Tibial artery (tissue), 4 donors: Measurements from ENCODE around the gene DDX5.

Experiments used
- DNase-seq, 2 donors: peaks; one replicate each; pipeline ENCODE4 v3.0.0-alpha.2; 2019
- H3K27ac ChIP-seq, 2 donors: fragments of 200-600 bp; sonication (generic) in 1 of 2; 1 replicate in 1 of 2; 2 replicates in 1 of 2; pipeline ENCODE4 v1.5.1; 2018 to 2019; ENCODE audit warnings: mild to moderate bottlenecking in 1 of 2
- H3K27me3 ChIP-seq, 2 donors: fragments of 200-600 bp; sonication (generic) in 1 of 2; one replicate each; pipeline versions ENCODE4 v1.5.1 to v1.6.0; 2016 to 2019
- H3K36me3 ChIP-seq, 3 donors: fragments of 200-600 bp; sonication (generic) in 2 of 3; one replicate each; pipeline ENCODE4 v1.5.1; 2016 to 2019; ENCODE audit warnings: mild to moderate bottlenecking in 2 of 3
- H3K4me1 ChIP-seq, 4 donors: fragments of 200-600 bp; sonication (generic) in 2 of 4; 1 replicate in 3 of 4; 2 replicates in 1 of 4; pipeline ENCODE4 v1.5.1; 2016 to 2019
- H3K4me3 ChIP-seq, 2 donors: fragments of 200-600 bp; sonication (generic) in 1 of 2; 1 replicate in 1 of 2; 2 replicates in 1 of 2; pipeline ENCODE4 v1.5.1; 2018 to 2019; ENCODE audit warnings: mild to moderate bottlenecking in 2 of 2
- H3K9me3 ChIP-seq, 3 donors: fragments of 200-600 bp; sonication (generic) in 1 of 3; one replicate each; pipeline ENCODE4 v1.5.1; 2016 to 2019
- intact Hi-C: fragments of 100-400 bp; cut with DNase I; formaldehyde crosslinking; loops from one replicate; pipeline ENCODE4 v1.15.0; 2023; ENCODE audit warnings: low total_unique reads
- TF ChIP-seq, protein P1 (sequence below), 2 experiments: fragments of 200-600 bp in 1 of 2; fragments of 450-650 bp in 1 of 2; IDR thresholded peaks; one replicate each; pipeline ENCODE4 v1.5.1; 2017 to 2019; ENCODE audit warnings: antibody characterized with exemption in 2 of 2, mild to moderate bottlenecking in 1 of 2, moderate library complexity in 1 of 2

The DDX5 gene

GRCh38 chr17:64491994-64492393 lies 14.1 kb downstream of the DDX5 start:
- Histone ChIP-seq H3K27me3 (no peaks in the 10 kb centered on the region), H3K4me3 (no peak overlapping the region), H3K9me3 (no peaks in the 10 kb centered on the region), H3K36me3 (peaks cover 13 to 59% (median 18%) of the 10 kb centered on the region in 3 donors), H3K27ac (no peak overlapping the region), H3K4me1 (peaks cover 7 to 23% (median 19%) of the 10 kb centered on the region in 4 donors)
- intact Hi-C loops: no loop called here
- DNase-seq: no peak
- TF ChIP-seq, protein P1, sequence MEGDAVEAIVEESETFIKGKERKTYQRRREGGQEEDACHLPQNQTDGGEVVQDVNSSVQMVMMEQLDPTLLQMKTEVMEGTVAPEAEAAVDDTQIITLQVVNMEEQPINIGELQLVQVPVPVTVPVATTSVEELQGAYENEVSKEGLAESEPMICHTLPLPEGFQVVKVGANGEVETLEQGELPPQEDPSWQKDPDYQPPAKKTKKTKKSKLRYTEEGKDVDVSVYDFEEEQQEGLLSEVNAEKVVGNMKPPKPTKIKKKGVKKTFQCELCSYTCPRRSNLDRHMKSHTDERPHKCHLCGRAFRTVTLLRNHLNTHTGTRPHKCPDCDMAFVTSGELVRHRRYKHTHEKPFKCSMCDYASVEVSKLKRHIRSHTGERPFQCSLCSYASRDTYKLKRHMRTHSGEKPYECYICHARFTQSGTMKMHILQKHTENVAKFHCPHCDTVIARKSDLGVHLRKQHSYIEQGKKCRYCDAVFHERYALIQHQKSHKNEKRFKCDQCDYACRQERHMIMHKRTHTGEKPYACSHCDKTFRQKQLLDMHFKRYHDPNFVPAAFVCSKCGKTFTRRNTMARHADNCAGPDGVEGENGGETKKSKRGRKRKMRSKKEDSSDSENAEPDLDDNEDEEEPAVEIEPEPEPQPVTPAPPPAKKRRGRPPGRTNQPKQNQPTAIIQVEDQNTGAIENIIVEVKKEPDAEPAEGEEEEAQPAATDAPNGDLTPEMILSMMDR (IDR thresholded peaks at IDR 0.05): no peak

- Histone ChIP-seq H3K9me3 (no peaks in the 10 kb centered on the region), H3K27ac (no peak overlapping the region), H3K27me3 (no peaks in the 10 kb centered on the region), H3K4me3 (no peak overlapping the region), H3K36me3 (peaks cover 14 to 62% (median 19%) of the 10 kb centered on the region in 3 donors), H3K4me1 (peaks cover 6 to 23% (median 18%) of the 10 kb centered on the region in 4 donors)
- DNase-seq: no peak
- TF ChIP-seq, protein P1 (IDR thresholded peaks at IDR 0.05): peak; percentile 34
- intact Hi-C loops: no loop called here
Observed at GRCh38 chr17:64491034-64491860, 14.8 kb downstream of the DDX5 start.

DNA sequence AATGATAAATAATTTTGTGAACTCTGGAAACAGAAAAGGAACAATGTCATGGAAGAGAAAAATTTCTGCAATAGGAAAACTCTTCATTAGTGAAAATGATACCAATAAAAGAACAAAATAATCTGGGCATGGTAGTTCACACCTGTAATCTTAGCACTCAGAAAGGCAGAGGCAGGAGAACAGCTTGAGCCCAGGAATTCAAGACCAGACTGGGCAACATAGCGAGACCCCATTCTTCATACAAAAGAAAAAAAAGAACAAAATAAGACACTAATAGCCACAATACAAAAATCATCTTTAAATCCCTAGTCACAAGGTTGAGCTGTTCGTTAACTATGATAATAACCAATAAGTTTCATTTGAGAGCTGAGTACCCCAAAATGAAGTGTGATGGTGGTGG lies 17.8 kb downstream of the DDX5 start:
- no peak for DNase-seq
- Histone ChIP-seq H3K9me3 (no peaks in the 10 kb centered on the region), H3K36me3 (peaks cover 23 to 89% (median 38%) of the 10 kb centered on the region in 3 donors), H3K27ac (no peak overlapping the region), H3K27me3 (no peaks in the 10 kb centered on the region), H3K4me1 (no peaks in the 10 kb centered on the region), H3K4me3 (no peak overlapping the region)
- TF ChIP-seq, protein P1 (IDR thresholded peaks at IDR 0.05): no peak
- intact Hi-C loops: no loop called here

- Histone ChIP-seq H3K27ac (no peak overlapping the region), H3K9me3 (no peaks in the 10 kb centered on the region), H3K36me3 (peaks cover 14 to 89% (median 55%) of the 10 kb centered on the region in 3 donors), H3K4me1 (no peaks in the 10 kb centered on the region), H3K4me3 (no peak overlapping the region), H3K27me3 (no peaks in the 10 kb centered on the region)
- intact Hi-C loops: no loop called here
- TF ChIP-seq, protein P1 (IDR thresholded peaks at IDR 0.05): no peak
- DNase-seq: no peak
Observed at GRCh38 chr17:64484380-64484779, 21.7 kb downstream of the DDX5 start.

DNA sequence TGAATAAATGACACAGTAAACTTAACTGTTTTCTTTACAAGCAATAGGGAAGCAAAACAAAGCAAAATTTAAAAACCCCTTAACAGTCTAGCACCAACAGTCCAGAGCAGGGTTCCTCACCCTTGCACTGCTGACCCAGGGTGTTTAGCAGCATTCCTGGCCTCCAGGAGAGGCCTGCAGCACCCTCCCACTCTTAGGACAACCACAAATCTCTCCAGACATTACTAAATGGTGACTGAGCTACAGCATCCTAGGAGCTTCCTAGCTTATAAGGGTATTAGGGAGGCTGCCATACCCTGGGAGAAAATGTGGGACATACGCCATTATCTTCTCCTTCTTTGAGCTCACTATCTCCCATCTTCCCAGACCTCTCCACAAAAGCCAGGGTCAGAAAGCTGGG lies 25.1 kb downstream of the DDX5 start:
- no peak for DNase-seq
- H3K27ac ChIP-seq: no peak overlapping the region
- H3K9me3 ChIP-seq: no peaks in the 10 kb centered on the region
- TF ChIP-seq, protein P1 (IDR thresholded peaks at IDR 0.05): no peak
- H3K27me3 ChIP-seq: no peaks in the 10 kb centered on the region
- no peaks in the 10 kb centered on the region for H3K4me1 ChIP-seq
- H3K36me3 ChIP-seq: peaks cover 16 to 78% (median 63%) of the 10 kb centered on the region in 3 donors
- H3K4me3 ChIP-seq: no peak overlapping the region
- intact Hi-C loops: no loop called here
